H9 (cell line): ENCODE data around the gene TLR5. TPM values are rescaled to one million over a fixed set of nuclear protein-coding genes. Genes with fewer than 3 reads are reported as not detected.

Source experiments
- DNase-seq: peaks from one replicate; pipeline ENCODE4 v3.0.0-alpha.2; 2017
- H2AFZ ChIP-seq: one replicate; pipeline ENCODE4 v1.6.1; 2013; ENCODE audit warnings: mild to moderate bottlenecking, low read length, control low read depth, moderate library complexity
- H2AK5ac ChIP-seq: 2 replicates; pipeline ENCODE4 v1.6.1; 2013; ENCODE audit warnings: low read length, control low read depth, mixed read lengths; ENCODE audit not compliant: insufficient read length
- H2BK120ac ChIP-seq: one replicate; pipeline ENCODE4 v1.6.1; 2013; ENCODE audit warnings: low read depth, mild to moderate bottlenecking, low read length, control low read depth, inconsistent platforms; ENCODE audit not compliant: poor library complexity, severe bottlenecking
- H2BK12ac ChIP-seq: 2 replicates; pipeline ENCODE4 v1.6.1; 2013; ENCODE audit warnings: low read length, control low read depth, mixed read lengths, low read depth; ENCODE audit not compliant: insufficient read length
- H2BK15ac ChIP-seq: 2 replicates; pipeline ENCODE4 v1.6.1; 2013; ENCODE audit warnings: low read depth, low read length, control low read depth
- H2BK20ac ChIP-seq: one replicate; pipeline ENCODE4 v1.6.1; 2013; ENCODE audit warnings: low read depth, mild to moderate bottlenecking, low read length, control low read depth, inconsistent platforms; ENCODE audit not compliant: poor library complexity, severe bottlenecking
- H2BK5ac ChIP-seq: 2 replicates; pipeline ENCODE4 v1.6.1; 2013; ENCODE audit warnings: low read length, control low read depth, mixed read lengths; ENCODE audit not compliant: insufficient read length
- H3K14ac ChIP-seq: 2 replicates; pipeline ENCODE4 v1.6.1; 2013; ENCODE audit warnings: low read length, control low read depth; ENCODE audit not compliant: insufficient read depth
- H3K18ac ChIP-seq: 2 replicates; pipeline ENCODE4 v1.6.1; 2013; ENCODE audit warnings: low read depth, mild to moderate bottlenecking, mixed read lengths, low read length, control low read depth; ENCODE audit not compliant: insufficient read length
- H3K23ac ChIP-seq: 2 replicates; pipeline ENCODE4 v1.6.1; 2013; ENCODE audit warnings: low read length, control low read depth, mixed read lengths, low read depth; ENCODE audit not compliant: insufficient read length
- H3K23me2 ChIP-seq: 2 replicates; pipeline ENCODE4 v1.6.1; 2013; ENCODE audit warnings: low read depth, mild to moderate bottlenecking, mixed read lengths, low read length, control low read depth; ENCODE audit not compliant: insufficient read length, poor library complexity, severe bottlenecking
- H3K27ac ChIP-seq: 2 replicates; pipeline ENCODE4 v1.5.1; 2013; ENCODE audit warnings: low read length, control low read depth, mixed read lengths, low read depth; ENCODE audit not compliant: insufficient read length
- H3K27me3 ChIP-seq: 2 replicates; pipeline ENCODE4 v1.6.1; 2013; ENCODE audit warnings: low read length, control low read depth, inconsistent platforms; ENCODE audit not compliant: insufficient read depth
- H3K4ac ChIP-seq: 2 replicates; pipeline ENCODE4 v1.6.1; 2013; ENCODE audit warnings: low read depth, mild to moderate bottlenecking, control low read depth, inconsistent platforms, low read length, moderate library complexity
- H3K4me1 ChIP-seq: 2 replicates; pipeline ENCODE4 v1.6.1; 2013; ENCODE audit warnings: low read length, control low read depth, inconsistent platforms; ENCODE audit not compliant: insufficient read depth
- H3K4me2 ChIP-seq: 2 replicates; pipeline ENCODE4 v1.6.1; 2013; ENCODE audit warnings: low read length, control low read depth, mixed read lengths; ENCODE audit not compliant: insufficient read length, insufficient read depth
- H3K56ac ChIP-seq: 2 replicates; pipeline ENCODE4 v1.6.1; 2013; ENCODE audit warnings: low read depth, mild to moderate bottlenecking, mixed read lengths, low read length, control low read depth; ENCODE audit not compliant: insufficient read length
- H3K79me1 ChIP-seq: 2 replicates; pipeline ENCODE4 v1.6.1; 2013; ENCODE audit warnings: low read depth, mild to moderate bottlenecking, moderate library complexity, low read length, control low read depth, inconsistent platforms; ENCODE audit not compliant: insufficient read depth, poor library complexity, severe bottlenecking
- H3K79me2 ChIP-seq: 2 replicates; pipeline ENCODE4 v1.6.1; 2013; ENCODE audit warnings: low read length, control low read depth, inconsistent platforms; ENCODE audit not compliant: insufficient read depth
- H3K9ac ChIP-seq: 2 replicates; pipeline ENCODE4 v1.6.1; 2013; ENCODE audit warnings: low read length, control low read depth, mixed read lengths; ENCODE audit not compliant: insufficient read length; ENCODE audit errors: extremely low read depth
- H3K9me3 ChIP-seq: one replicate; pipeline ENCODE4 v1.6.1; 2013; ENCODE audit warnings: low read depth, low read length, inconsistent platforms; ENCODE audit not compliant: control insufficient read depth
- H3T11ph ChIP-seq: one replicate; pipeline ENCODE4 v1.6.1; 2013; ENCODE audit warnings: mild to moderate bottlenecking, low read length, control low read depth, inconsistent platforms
- H4K20me1 ChIP-seq: one replicate; pipeline ENCODE4 v1.6.1; 2013; ENCODE audit not compliant: control insufficient read depth, insufficient read length, insufficient read depth
- H4K5ac ChIP-seq: 2 replicates; pipeline ENCODE4 v1.6.1; 2013; ENCODE audit warnings: low read depth, mild to moderate bottlenecking, mixed read lengths, low read length, control low read depth; ENCODE audit not compliant: insufficient read length
- H4K8ac ChIP-seq: replicated peaks from 2 replicates; pipeline ENCODE4 v1.6.1; 2013; ENCODE audit warnings: low read length, control low read depth, mixed read lengths, low read depth; ENCODE audit not compliant: insufficient read length
- H4K91ac ChIP-seq: 2 replicates; pipeline ENCODE4 v1.6.1; 2013; ENCODE audit warnings: low read depth, mild to moderate bottlenecking, moderate library complexity, mixed read lengths, low read length, control low read depth; ENCODE audit not compliant: insufficient read length
- H3K27ac Mint-ChIP-seq, 3 experiments: 2 replicates in 2 of 3; 3 replicates in 1 of 3; pipeline ENCODE4 v1.8.0; 2020 to 2021; ENCODE audit warnings: mixed read lengths in 3 of 3, mild to moderate bottlenecking in 1 of 3, moderate library complexity in 1 of 3
- H3K27me3 Mint-ChIP-seq: 2 replicates; pipeline ENCODE4 v1.8.0; 2021; ENCODE audit warnings: low read depth, mild to moderate bottlenecking, moderate library complexity, mixed read lengths
- H3K36me3 Mint-ChIP-seq, 3 experiments: 2 replicates in 2 of 3; 3 replicates in 1 of 3; pipeline ENCODE4 v1.8.0; 2020 to 2021; ENCODE audit warnings: low read depth in 3 of 3, mixed read lengths in 3 of 3; ENCODE audit not compliant: insufficient read depth in 1 of 3
- H3K4me1 Mint-ChIP-seq, 2 experiments: 2 replicates each; pipeline ENCODE4 v1.8.0; 2020; ENCODE audit warnings: mixed read lengths in 2 of 2
- H3K4me3 Mint-ChIP-seq, 2 experiments: 2 replicates in 1 of 2; 3 replicates in 1 of 2; pipeline ENCODE4 v1.8.0; 2020 to 2021; ENCODE audit warnings: mild to moderate bottlenecking in 2 of 2, mixed read lengths in 2 of 2, moderate library complexity in 1 of 2
- H3K9me3 Mint-ChIP-seq, 2 experiments: 2 replicates in 1 of 2; 3 replicates in 1 of 2; pipeline ENCODE4 v1.8.0; 2020; ENCODE audit warnings: mild to moderate bottlenecking in 2 of 2, mixed read lengths in 2 of 2, moderate library complexity in 1 of 2
- WGBS: extraction: QIAGEN DNeasy Blood & Tissue Kit; methylation state at CpG from one replicate; pipeline ENCODE4 v1.1.7; 2013; ENCODE audit warnings: missing lambda C conversion rate, low lambda C conversion rate, mixed read lengths; ENCODE audit not compliant: insufficient read length; ENCODE audit errors: extremely low coverage; 5-methylcytosine and 5-hydroxymethylcytosine counted together
- total RNA-seq: library from RNA; stranded (reverse); gene quantifications from 2 replicates; pipeline ENCODE4 v1.2.1, GENCODE V29; 2021
- TF ChIP-seq, protein P1 (sequence below): fragments of 200-600 bp; sonication (generic); conservative IDR thresholded peaks from 3 replicates; pipeline ENCODE4 v1.8.0; 2021; ENCODE audit warnings: antibody characterized with exemption, mild to moderate bottlenecking

TLR5 gene
- total RNA-seq, 1 experiment from 2014 or later = not detected

DNA sequence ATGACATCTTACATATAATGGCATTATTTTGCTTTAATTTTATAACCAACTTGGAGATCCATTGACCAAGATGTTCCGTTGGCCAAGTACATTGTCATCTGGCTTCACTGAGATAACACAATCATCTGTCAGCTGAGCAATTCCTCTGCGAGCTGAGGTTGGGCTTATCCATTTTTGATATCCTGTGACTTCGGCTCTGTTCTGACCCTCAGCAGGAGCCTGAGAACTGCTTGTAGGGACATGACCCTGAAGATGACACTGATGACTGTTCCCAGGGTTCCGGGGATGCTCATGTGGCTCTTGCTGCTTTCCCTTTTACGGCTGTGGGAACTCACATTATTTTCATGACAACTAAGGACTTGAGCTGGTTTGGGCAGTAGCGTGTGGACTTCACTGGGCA, 51.2 kb downstream of the TLR5 start:
- Histone ChIP-seq H3K23me2 (no peaks in the 10 kb centered on the region), H3K4me1 (no peaks in the 10 kb centered on the region), H3K79me1 (no peaks in the 10 kb centered on the region), H2BK120ac (no peak overlapping the region), H3K9ac (no peak overlapping the region), H2BK5ac (no peak overlapping the region), H4K8ac (no peak overlapping the region), H3K4ac (no peak overlapping the region), H3T11ph (no peak overlapping the region), H3K14ac (no peak overlapping the region; the same call in 1 of the 2 replicates), H3K27ac (no peak overlapping the region), H3K23ac (no peak overlapping the region), H2BK12ac (no peak overlapping the region), H2BK20ac (no peak overlapping the region), H3K18ac (no peak overlapping the region), H3K56ac (no peak overlapping the region), H3K4me2 (no peak overlapping the region), H2AFZ (no peak overlapping the region), H2BK15ac (no peak overlapping the region), H2AK5ac (no peak overlapping the region), H4K91ac (no peak overlapping the region), H4K20me1 (no peaks in the 10 kb centered on the region), H3K9me3 (no peaks in the 10 kb centered on the region), H3K79me2 (no peaks in the 10 kb centered on the region), H3K27me3 (no peaks in the 10 kb centered on the region), H4K5ac (no peak overlapping the region)
- DNase-seq = no peak
- Mint-ChIP-seq H3K36me3 (0 out of 7 replicates have a peak, but pooled peaks cover 0 to 2% (median 0%) of the 10 kb centered on the region in 3 experiments), H3K9me3 (no peaks in the 10 kb centered on the region; a peak in 1 of 5 replicates), H3K27me3 (0 out of 2 replicates have a peak, but pooled peaks cover 3% of the 10 kb centered on the region), H3K27ac (no peak overlapping the region), H3K4me1 (peaks cover 15 to 17% of the 10 kb centered on the region in 2 experiments), H3K4me3 (no peak overlapping the region)
- WGBS = no CpG with 5 or more reads among the region's 6 CpGs
- TF ChIP-seq, protein P1, sequence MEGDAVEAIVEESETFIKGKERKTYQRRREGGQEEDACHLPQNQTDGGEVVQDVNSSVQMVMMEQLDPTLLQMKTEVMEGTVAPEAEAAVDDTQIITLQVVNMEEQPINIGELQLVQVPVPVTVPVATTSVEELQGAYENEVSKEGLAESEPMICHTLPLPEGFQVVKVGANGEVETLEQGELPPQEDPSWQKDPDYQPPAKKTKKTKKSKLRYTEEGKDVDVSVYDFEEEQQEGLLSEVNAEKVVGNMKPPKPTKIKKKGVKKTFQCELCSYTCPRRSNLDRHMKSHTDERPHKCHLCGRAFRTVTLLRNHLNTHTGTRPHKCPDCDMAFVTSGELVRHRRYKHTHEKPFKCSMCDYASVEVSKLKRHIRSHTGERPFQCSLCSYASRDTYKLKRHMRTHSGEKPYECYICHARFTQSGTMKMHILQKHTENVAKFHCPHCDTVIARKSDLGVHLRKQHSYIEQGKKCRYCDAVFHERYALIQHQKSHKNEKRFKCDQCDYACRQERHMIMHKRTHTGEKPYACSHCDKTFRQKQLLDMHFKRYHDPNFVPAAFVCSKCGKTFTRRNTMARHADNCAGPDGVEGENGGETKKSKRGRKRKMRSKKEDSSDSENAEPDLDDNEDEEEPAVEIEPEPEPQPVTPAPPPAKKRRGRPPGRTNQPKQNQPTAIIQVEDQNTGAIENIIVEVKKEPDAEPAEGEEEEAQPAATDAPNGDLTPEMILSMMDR = no peak
